Activated CD4-positive, alpha-beta T cell treated with anti-CD3 and anti-CD28 coated beads, Interleukin-2, amount 50 U/mL, for 24 hours (primary cell): ENCODE data around the gene PLXNB2.

ENCODE experiments used
- DNase-seq, 2 donors: peaks; one replicate each; pipeline ENCODE4 v3.0.0-alpha.2; 2020; ENCODE audit warnings: low read depth in 1 of 2, low spot score in 1 of 2

Gene PLXNB2

GRCh38 chr22:50298937-50299784, 8.3 kb downstream of the PLXNB2 start:
- no peak for DNase-seq

- DNase-seq: no peak
Observed at GRCh38 chr22:50298266-50298637, 9.2 kb downstream of the PLXNB2 start.

- DNase-seq: no peak
Observed at GRCh38 chr22:50297510-50298265, 9.8 kb downstream of the PLXNB2 start.

GRCh38 chr22:50296658-50297490, 10.6 kb downstream of the PLXNB2 start:
- DNase-seq: no peak

- DNase-seq: no peak
Observed at GRCh38 chr22:50294319-50294656, 13.2 kb downstream of the PLXNB2 start.

- DNase-seq: no peak
Observed at GRCh38 chr22:50293441-50294318, 13.8 kb downstream of the PLXNB2 start.

GRCh38 chr22:50292643-50293440, 14.6 kb downstream of the PLXNB2 start:
- no peak for DNase-seq

GRCh38 chr22:50289942-50290630, 17.4 kb downstream of the PLXNB2 start:
- DNase-seq: no peak

GRCh38 chr22:50289151-50289941, 18.1 kb downstream of the PLXNB2 start:
- DNase-seq: no peak

GRCh38 chr22:50287731-50288130, 19.7 kb downstream of the PLXNB2 start:
- no peak for DNase-seq

GRCh38 chr22:50286701-50287318, 20.6 kb downstream of the PLXNB2 start:
- DNase-seq: no peak

GRCh38 chr22:50286275-50286674, 21.2 kb downstream of the PLXNB2 start:
- DNase-seq: no peak

GRCh38 chr22:50285568-50286229, 21.7 kb downstream of the PLXNB2 start:
- DNase-seq: no peak

GRCh38 chr22:50284479-50284878, 23.0 kb downstream of the PLXNB2 start:
- DNase-seq: no peak

GRCh38 chr22:50283821-50284220, 23.6 kb downstream of the PLXNB2 start:
- DNase-seq: no peak

- DNase-seq: no peak
Observed at GRCh38 chr22:50282361-50283155, 24.9 kb downstream of the PLXNB2 start.

- DNase-seq: no peak
Observed at GRCh38 chr22:50281957-50282356, 25.5 kb downstream of the PLXNB2 start.
